ENCODE data around the gene CYB5R2.

CYB5R2 gene

GRCh38 chr11:7672960-7673723 lies at the start of gene CYB5R2:
Gene CYB5R2 (minus strand): TSS chr11:7673500. CDS start chr11:7672825, 675 bp downstream.
- DNase-seq: no peak

GRCh38 chr11:7714786-7715185 lies 41.5 kb upstream of the CYB5R2 start:
- no peak for DNase-seq

- no peak for DNase-seq
These were observed 33.1 kb upstream of the CYB5R2 start, which contains the start of gene OVCH2 for GRCh38 chr11:7706377-7706776. Gene OVCH2 (minus strand): TSS chr11:7706477. CDS start chr11:7706394, 83 bp downstream.

- DNase-seq: no peak
These were observed 30.4 kb upstream of the CYB5R2 start for GRCh38 chr11:7703740-7704139.

GRCh38 chr11:7696424-7696823 lies 23.1 kb upstream of the CYB5R2 start:
- no peak for DNase-seq

GRCh38 chr11:7694235-7694634 lies 20.9 kb upstream of the CYB5R2 start:
- no peak for DNase-seq

- DNase-seq: no peak
These were observed 19.1 kb upstream of the CYB5R2 start for GRCh38 chr11:7692426-7692825.

- DNase-seq: no peak
These were observed 18.6 kb upstream of the CYB5R2 start for GRCh38 chr11:7691759-7692350.

GRCh38 chr11:7690648-7691047 lies 17.3 kb upstream of the CYB5R2 start:
- DNase-seq: peak; percentile 9

GRCh38 chr11:7689239-7689638 lies 15.9 kb upstream of the CYB5R2 start:
- no peak for DNase-seq

GRCh38 chr11:7688238-7688826 lies 15.0 kb upstream of the CYB5R2 start:
- DNase-seq: no peak

GRCh38 chr11:7687386-7687785 lies 14.1 kb upstream of the CYB5R2 start:
- no peak for DNase-seq

GRCh38 chr11:7686761-7687160 lies 13.5 kb upstream of the CYB5R2 start:
- no peak for DNase-seq

GRCh38 chr11:7683571-7683970 lies 10.3 kb upstream of the CYB5R2 start:
- DNase-seq: no peak

- DNase-seq: no peak
These were observed 4.5 kb upstream of the CYB5R2 start for GRCh38 chr11:7677796-7678201.

GRCh38 chr11:7677071-7677470 lies 3.8 kb upstream of the CYB5R2 start:
- peak; percentile 58 for DNase-seq

GRCh38 chr11:7675631-7676030 lies 2.3 kb upstream of the CYB5R2 start:
- DNase-seq: no peak

GRCh38 chr11:7673724-7674434 lies 579 bp upstream of the CYB5R2 start:
- no peak for DNase-seq

GRCh38 chr11:7672276-7672959 lies 882 bp downstream of the CYB5R2 start:
- no peak for DNase-seq

- DNase-seq: no peak
These were observed 1.7 kb downstream of the CYB5R2 start for GRCh38 chr11:7671347-7672215.

- DNase-seq: no peak
These were observed 2.7 kb downstream of the CYB5R2 start for GRCh38 chr11:7670641-7671040.

GRCh38 chr11:7668911-7669310 lies 4.4 kb downstream of the CYB5R2 start:
- DNase-seq: no peak
